ENCODE results near the gene CDKN2B-AS1. TPM values are rescaled to one million over a fixed set of nuclear protein-coding genes. Genes with fewer than 3 reads are reported as not detected.

The CDKN2B-AS1 gene
- total RNA-seq, 6 donors from 2014 or later, result 1.3 to 3.0 (median 1.7) TPM; not detected in 1

GRCh38 chr9:22084336-22085035 is 89.9 kb downstream of the CDKN2B-AS1 start:
- DNase-seq (no peak), ATAC-seq (ENCODE audit: low FRiP score in 2 of 2) (peak; percentile 46 to 75)
- no peak overlapping the region for H3K27ac ChIP-seq
- no peaks in the 10 kb centered on the region for H3K9me3 ChIP-seq
- TF ChIP-seq POLR2A (IDR thresholded peaks at IDR 0.05), result no peak
- TF ChIP-seq POLR2AphosphoS5 (IDR thresholded peaks at IDR 0.05), result peak in 1 of 2 donors; percentile 8
- TF ChIP-seq, protein P1, sequence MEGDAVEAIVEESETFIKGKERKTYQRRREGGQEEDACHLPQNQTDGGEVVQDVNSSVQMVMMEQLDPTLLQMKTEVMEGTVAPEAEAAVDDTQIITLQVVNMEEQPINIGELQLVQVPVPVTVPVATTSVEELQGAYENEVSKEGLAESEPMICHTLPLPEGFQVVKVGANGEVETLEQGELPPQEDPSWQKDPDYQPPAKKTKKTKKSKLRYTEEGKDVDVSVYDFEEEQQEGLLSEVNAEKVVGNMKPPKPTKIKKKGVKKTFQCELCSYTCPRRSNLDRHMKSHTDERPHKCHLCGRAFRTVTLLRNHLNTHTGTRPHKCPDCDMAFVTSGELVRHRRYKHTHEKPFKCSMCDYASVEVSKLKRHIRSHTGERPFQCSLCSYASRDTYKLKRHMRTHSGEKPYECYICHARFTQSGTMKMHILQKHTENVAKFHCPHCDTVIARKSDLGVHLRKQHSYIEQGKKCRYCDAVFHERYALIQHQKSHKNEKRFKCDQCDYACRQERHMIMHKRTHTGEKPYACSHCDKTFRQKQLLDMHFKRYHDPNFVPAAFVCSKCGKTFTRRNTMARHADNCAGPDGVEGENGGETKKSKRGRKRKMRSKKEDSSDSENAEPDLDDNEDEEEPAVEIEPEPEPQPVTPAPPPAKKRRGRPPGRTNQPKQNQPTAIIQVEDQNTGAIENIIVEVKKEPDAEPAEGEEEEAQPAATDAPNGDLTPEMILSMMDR (IDR thresholded peaks at IDR 0.05), result no peak
- H3K36me3 ChIP-seq, result no peaks in the 10 kb centered on the region
- 14 to 15% methylated on average over 2 of the region's 2 CpGs for WGBS, 2 donors
- no peak overlapping the region for H3K4me3 ChIP-seq
- H3K27me3 ChIP-seq, result no peaks in the 10 kb centered on the region
- H3K4me1 ChIP-seq, result no peaks in the 10 kb centered on the region

DNA sequence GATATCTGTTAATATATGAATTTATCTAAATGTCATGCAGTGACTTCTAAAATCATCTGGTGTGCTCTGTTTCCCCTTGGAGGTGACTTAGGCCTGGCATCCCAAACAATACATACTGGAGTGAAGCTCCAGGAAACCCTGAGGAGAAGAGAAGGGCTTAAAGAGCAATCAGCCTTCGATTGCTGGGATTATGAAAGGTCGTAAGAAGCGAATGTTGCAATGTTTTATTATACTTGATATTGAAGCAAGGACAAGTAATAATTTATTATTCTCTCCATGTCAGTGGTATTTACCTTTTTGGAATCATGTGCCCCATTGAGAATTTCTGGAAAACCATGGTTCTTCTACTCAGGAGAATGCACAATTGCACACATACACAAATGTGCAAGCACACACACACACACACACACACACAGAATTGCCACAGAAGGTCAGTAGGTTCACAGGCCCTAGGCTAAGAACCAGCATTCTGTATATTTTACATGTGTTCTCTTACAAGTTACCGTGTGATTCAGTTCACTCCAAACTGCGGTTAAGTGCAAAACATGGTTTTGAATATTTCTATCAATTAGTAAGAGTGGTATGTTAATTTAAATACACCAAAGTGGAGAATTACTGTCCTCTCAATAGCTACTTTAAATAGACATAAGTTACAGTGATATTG is 93.6 kb downstream of the CDKN2B-AS1 start:
- Histone ChIP-seq H3K36me3 (no peaks in the 10 kb centered on the region), H3K27ac (no peak overlapping the region), H3K9me3 (no peaks in the 10 kb centered on the region), H3K4me1 (no peaks in the 10 kb centered on the region), H3K27me3 (no peaks in the 10 kb centered on the region), H3K4me3 (no peak overlapping the region)
- ATAC-seq (ENCODE audit: low FRiP score in 2 of 2) (no peak), DNase-seq (no peak)
- 67 to 78% methylated on average over 5 of the region's 5 CpGs for WGBS, 2 donors
- TF ChIP-seq POLR2AphosphoS5 (IDR thresholded peaks at IDR 0.05) (no peak), POLR2A (IDR thresholded peaks at IDR 0.05) (no peak), EP300 (IDR thresholded peaks at IDR 0.05) (no peak)
- TF ChIP-seq, protein P1 (IDR thresholded peaks at IDR 0.05), result no peak

DNA sequence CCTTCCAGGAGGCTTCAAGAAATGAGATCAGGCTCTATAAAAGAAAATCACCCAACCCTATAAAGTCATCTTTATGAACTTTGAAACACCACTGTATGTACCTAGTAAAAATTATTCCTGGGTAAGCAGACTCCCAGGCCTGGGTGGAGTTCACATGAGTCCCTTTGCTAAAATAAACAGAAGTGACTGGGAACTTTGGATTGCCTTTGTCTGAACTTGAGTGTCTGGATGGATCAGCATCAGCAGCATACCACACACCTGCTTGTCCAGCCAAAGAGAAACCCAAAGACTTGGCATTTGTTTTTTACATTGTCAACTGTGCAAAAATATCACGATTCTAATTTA is 94.1 kb downstream of the CDKN2B-AS1 start:
- no peak overlapping the region for H3K27ac ChIP-seq
- H3K36me3 ChIP-seq, result no peaks in the 10 kb centered on the region
- H3K27me3 ChIP-seq, result no peaks in the 10 kb centered on the region
- WGBS, 2 donors, result 83 to 91% methylated on average over 1 of the region's 1 CpG
- ATAC-seq (ENCODE audit: low FRiP score in 2 of 2) (no peak), DNase-seq (no peak)
- TF ChIP-seq POLR2AphosphoS5 (IDR thresholded peaks at IDR 0.05) (no peak), EP300 (IDR thresholded peaks at IDR 0.05) (no peak), POLR2A (IDR thresholded peaks at IDR 0.05) (no peak)
- TF ChIP-seq, protein P1 (IDR thresholded peaks at IDR 0.05), result no peak
- H3K4me1 ChIP-seq, result no peaks in the 10 kb centered on the region
- H3K4me3 ChIP-seq, result no peak overlapping the region
- no peaks in the 10 kb centered on the region for H3K9me3 ChIP-seq

DNA sequence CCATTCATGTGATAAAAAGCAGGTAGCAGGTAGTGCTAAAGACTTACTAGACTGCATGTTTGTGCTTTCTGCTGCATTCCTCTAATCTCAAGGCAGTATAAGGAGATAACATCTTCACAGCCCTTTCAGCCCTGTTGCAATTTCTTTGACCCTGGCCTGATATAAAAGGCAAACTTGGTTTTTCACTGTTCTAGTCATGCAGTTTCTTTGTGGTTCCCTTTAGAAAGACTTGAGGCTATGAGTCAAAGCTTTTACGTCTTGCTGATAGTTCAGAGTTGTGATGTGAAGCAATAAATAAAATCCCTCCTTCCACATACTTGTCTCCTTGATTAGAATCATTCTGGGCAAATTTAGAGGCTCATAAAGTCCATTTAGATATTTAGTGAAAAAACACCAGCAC is 103.1 kb downstream of the CDKN2B-AS1 start:
- TF ChIP-seq POLR2A (IDR thresholded peaks at IDR 0.05), result no peak
- no peak for TF ChIP-seq EP300 (IDR thresholded peaks at IDR 0.05)
- no peak for TF ChIP-seq POLR2AphosphoS5 (IDR thresholded peaks at IDR 0.05)
- TF ChIP-seq, protein P1 (IDR thresholded peaks at IDR 0.05), result no peak
- DNase-seq (no peak), ATAC-seq (ENCODE audit: low FRiP score in 2 of 2) (peak in 1 of 2 donors; percentile 56)
- 58 to 60% methylated on average over 1 of the region's 1 CpG for WGBS, 2 donors
- Histone ChIP-seq H3K9me3 (no peaks in the 10 kb centered on the region), H3K36me3 (no peaks in the 10 kb centered on the region), H3K27me3 (no peaks in the 10 kb centered on the region), H3K4me1 (peaks cover 0 to 8% (median 0%) of the 10 kb centered on the region in 4 donors), H3K27ac (no peak overlapping the region), H3K4me3 (no peak overlapping the region)
